ENCODE data around the gene CUTC. TPM values are rescaled to one million over a fixed set of nuclear protein-coding genes. Genes with fewer than 3 reads are reported as not detected.

Gene CUTC
- polyA plus RNA-seq, 4 donors: 24.1 to 28.6 (median 25.2) TPM

Other genes with a start within 250 kb of the CUTC start
- gene NKX2-3, start 199.3 kb upstream of the CUTC start, polyA plus RNA-seq (ENCODE audit: insufficient read length in 4 of 4): not detected
- gene SLC25A28, start 111.8 kb upstream of the CUTC start, polyA plus RNA-seq (ENCODE audit: insufficient read length in 4 of 4): 10 to 100 TPM; 31.8 to 49.3 (median 41.0) TPM
- gene ENTPD7, start 72.7 kb upstream of the CUTC start, polyA plus RNA-seq (ENCODE audit: insufficient read length in 4 of 4): 10 to 100 TPM; 18.0 to 23.1 (median 19.9) TPM
- 10 to 100 TPM; 39.7 to 68.6 (median 50.2) TPM for gene COX15, start 107 bp upstream of the CUTC start, polyA plus RNA-seq (ENCODE audit: insufficient read length in 4 of 4)
- 10 to 100 TPM in 2 of 4 donors, 1 to 10 TPM in 2; 4.9 to 13.0 (median 10.5) TPM for gene ABCC2, start 50.4 kb downstream of the CUTC start, polyA plus RNA-seq (ENCODE audit: insufficient read length in 4 of 4)

Data from left renal cortex interstitium (tissue), 4 donors.